NCI-H128 (cell line): ENCODE measurements around the gene POLR1A.

Experiments used
- DNase-seq: peaks from one replicate; lab custom pipeline; 2025; ENCODE audit not compliant: unreplicated experiment; lab: John Stamatoyannopoulos, UW

The POLR1A gene

DNA sequence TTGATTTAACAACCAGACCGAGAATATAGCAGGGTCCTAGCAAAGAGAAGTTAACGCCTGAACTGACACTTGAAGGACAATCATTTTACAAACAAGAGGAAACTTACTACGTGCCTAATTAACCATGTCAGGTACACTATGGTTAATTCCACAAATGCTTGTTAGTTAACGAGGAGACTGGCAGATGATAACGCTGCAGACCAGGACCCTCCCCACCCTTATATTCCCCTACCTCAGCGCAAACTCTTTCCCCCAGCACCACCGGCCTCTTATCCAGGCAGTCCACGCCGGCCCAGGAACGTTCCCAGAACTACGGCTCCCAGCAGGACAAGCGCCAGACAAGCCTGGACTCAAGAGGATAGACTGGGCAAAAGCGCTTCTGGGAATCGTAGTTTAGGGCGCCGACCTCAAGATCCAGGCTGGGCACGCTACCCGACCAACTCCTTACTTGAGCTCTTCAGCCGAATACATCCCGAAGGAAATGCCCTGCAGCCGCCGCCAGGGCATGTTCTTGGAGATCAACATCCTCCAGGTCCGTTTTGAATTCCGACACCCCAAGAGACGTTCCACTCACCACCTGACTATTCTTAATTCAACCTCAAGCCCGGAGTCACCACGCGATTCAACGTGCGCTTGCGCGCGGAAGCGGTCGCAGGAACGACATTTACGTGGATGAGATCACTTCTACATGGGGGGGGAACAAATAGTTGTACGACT, at the start of gene POLR1A:
Gene POLR1A (minus strand): TSS at position 635 of the 717 bp plus-strand sequence. CDS start 110 bp downstream, at position 525.
- peak; percentile 75 for DNase-seq

DNA sequence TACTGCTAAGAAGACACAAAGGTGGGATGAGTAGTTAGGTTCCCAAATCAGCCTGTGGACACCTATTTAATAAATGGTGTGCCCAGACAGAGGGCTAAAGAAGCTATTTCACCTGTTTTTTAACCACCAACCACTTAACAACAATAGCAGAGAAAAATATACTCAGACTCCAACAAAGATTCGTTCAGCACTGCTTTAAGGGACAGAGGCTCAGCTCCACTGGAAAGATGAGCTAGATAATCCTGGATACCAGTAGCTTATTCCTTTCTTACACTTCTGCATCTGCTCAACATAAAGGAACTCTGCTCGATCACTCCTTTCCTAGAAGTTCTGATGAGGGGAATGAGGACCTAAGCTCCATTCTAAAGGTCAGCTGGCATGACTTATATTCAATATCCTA, 44.8 kb upstream of the POLR1A start:
- no peak for DNase-seq

DNA sequence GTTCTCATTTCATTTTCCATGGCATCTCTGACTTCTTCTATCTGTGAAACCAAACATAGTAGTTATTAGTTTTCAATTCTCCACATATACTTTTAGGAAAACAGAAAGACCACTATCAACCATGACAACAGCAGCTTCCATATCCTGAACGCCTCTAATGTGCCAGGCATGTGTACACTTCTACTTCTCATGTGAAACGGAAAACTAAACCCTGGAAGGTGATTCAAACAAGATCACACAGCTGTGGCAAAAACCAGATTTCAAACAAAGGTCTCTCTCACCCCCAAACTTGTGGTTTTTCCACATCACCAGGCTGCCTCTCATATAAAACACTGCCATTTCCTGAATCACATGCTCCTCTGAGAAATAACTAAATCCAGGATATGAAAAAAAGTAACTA, 42.1 kb upstream of the POLR1A start:
- no peak for DNase-seq

GRCh38 chr2:86143926-86144685, 38.4 kb upstream of the POLR1A start:
- DNase-seq: no peak

DNA sequence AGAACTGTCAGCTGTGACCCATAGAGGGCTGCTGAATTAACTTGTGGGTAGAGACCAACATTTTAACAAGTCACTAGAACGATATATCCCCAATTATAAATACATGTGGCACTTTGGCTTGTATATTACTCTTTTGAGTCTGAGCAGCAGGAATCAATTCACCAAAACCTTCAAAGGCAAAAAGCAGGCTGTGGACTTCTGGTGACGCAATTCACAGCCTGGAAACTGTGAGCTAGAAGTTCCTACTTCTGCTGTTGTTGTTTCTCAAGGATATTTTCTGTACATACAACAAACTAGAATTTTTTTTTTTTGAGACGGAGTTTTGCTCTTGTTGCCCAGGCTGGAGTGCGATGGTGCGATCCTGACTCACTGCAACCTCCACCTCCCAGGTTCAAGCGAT, 37.6 kb upstream of the POLR1A start:
- no peak for DNase-seq

DNA sequence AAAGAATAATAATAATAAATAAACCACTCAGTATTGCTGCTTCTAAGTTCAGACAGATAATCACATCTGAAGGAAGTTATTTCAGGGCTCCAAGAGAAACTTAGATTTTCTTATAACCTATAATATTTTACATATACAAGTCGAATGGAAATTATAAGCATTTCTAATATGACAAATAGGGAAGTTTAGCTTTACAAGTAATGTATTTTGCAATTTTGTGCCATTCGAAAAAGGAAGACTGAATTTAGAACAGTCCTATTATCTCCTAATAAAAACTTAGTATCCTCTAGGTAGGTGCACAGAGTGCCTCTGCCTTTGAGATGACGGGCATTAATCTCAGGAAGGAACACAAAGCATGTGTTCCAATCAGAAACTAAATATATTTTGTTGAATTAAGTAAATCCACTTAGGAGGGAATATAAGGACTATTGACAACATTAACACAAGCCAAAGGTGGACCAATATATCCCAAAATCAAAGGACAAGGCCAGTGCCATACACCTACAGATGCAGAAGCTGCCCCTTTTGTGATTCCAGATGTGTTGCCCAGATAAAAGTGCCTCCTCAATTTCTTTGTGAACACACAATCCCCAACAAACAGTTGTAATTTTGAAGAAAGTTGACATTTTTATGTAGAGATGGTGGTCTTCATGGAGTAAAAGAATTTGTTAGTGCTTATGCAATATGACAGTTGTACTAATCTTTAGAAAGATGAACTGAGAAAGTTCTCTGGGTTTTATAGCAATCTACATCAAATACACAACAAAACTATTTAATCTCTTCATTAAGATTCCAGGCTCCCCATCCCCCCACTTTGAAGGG, 37.0 kb upstream of the POLR1A start:
- no peak for DNase-seq

DNA sequence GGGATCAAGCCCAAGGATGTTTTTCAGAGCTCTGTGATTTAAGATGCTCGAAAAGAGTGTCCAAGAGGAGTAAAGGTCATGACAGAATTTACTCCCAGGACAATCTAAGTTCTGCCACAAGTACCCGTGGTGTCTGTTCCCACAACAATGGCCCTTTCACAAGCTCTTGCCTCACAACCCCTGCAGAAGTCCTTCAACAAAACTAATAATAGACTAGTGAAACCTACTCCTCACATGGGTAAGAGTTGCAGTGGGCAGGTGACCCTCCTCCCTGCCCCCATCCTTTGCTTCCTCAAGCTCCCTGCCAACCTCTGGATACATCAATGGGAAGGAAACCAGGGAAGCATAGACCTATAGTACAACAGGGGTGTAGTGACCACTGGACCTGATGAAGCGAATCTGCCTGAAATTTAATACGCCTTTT, 35.3 kb upstream of the POLR1A start:
- no peak for DNase-seq

- DNase-seq: no peak
Observed at GRCh38 chr2:86139981-86140380, 34.3 kb upstream of the POLR1A start.

DNA sequence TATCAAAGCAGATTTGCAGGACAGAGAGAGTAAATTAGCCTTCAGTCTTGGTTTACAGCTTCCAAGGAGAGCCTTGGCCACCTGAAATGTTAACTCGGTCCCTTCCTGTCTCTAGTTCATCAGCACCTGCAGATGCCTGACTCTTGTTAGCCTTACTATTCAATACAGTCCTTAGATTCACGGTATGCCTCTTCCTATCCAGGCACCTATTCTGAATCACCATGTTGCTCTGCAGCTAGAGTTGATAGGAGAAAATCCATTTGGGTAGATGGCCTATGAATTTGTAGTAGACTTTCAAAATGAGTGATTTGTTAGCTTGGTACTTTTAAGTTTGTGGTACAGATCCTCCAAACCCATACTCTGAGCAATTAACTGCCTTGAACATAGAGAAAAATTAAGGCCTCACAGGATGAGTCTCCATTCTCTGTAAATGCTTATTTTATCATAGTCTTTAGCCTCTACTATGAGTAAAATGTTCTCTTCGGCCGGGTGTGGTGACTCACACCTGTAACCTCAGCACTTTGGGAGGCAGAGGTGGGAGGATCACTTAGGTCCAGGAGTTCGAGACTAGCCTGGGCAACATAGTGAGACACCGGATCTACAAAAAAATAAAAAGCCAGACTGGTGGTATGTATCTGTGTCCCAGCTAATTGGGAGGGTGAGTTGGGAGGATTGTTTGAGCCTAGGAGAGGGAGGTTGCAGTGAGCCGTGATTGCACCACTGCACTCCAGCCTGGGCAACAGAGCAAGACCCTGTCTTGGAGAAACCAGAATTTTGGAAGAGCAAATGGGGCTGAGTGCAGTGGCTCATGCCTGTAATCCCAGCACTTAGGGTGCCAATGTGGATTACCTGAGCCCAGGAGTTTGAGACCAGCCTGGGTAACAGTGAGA, 33.3 kb upstream of the POLR1A start:
- no peak for DNase-seq

- no peak for DNase-seq
Observed at GRCh38 chr2:86136141-86136540, 30.5 kb upstream of the POLR1A start.

DNA sequence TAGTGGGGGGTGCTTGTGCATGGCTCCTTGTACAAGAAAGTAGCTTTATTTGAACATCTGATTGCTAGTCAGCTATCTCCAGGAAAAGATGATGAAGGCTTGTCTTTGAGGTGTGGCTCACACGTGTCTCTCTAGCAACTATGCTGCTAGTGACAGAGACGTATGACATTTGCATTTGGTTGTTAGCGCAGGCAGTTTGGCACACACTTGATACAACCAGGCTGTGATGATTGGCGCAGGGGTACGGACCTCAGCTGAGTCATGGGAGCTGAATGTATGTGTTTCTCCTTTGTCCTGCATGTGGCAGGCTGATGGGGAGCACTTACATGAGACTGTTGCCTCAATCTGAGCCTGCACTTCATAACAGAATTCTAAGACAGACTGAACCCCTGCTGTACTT, 30.0 kb upstream of the POLR1A start:
- DNase-seq: no peak

DNA sequence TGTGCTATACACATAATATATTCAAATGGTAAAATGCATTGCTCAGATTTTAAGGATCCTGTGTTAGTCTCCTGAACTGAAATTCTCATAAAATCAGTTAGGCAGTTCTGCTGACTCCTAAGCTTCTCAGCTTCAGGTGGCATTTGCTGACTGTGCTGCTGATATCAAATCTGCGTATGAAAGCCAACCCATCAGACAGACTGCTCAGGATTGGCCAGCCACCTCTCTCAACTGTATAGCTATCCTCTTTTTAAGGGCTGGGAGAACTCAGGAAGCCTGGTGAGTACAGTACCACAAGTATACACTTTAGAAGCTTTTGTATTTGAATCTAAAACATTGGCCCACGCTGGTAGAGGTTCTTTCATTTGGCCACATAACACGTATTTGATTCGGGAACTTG, 29.0 kb upstream of the POLR1A start:
- no peak for DNase-seq

- no peak for DNase-seq
Observed at GRCh38 chr2:86124683-86125082, 19.0 kb upstream of the POLR1A start.

DNA sequence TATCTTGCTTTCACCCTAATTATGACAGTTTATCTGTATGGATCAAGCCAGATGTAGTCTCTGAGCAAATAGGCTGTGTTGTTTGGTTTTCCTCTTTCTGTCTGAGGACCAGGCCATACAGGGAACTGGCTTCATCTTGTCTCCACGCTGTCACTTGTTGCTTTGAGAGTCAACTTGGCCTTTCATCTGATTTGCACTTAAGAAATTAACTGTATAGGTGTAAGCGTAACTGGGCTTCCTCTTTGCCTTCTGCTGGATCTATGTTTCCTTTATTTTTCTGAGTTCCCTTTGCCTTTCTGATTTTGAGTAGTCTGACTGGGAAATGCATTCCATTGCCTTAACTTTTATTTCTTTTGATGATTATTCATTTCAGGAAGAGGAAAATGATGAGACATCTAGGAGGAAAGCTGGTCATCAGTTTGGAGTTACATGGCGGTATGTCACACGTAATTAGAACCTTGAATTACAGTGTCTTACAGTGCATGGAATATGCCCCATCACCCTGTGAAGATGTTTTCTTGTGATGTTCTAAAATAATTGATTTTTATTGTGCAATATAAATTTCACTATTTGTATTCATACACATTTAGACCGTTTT, 17.7 kb upstream of the POLR1A start:
- DNase-seq: no peak

DNA sequence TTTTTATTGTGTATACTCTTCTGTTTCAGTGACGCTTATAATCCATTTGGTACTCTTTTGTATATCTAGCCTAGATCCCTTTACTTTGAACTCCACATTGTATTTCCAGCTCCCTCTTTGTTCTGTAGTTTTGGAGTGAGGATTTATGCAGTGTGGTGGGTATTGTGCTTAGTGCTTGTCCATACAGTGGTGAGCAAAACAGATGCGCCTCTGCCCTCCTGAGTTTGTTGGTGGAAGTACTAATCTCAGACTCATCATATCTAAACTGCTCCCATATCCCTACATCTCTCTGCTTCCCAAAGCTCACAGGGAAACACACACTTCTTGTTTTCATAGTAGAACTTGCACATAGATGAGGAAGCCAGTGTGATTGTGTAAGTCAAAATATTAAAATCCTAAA, 12.4 kb upstream of the POLR1A start:
- DNase-seq: no peak

DNA sequence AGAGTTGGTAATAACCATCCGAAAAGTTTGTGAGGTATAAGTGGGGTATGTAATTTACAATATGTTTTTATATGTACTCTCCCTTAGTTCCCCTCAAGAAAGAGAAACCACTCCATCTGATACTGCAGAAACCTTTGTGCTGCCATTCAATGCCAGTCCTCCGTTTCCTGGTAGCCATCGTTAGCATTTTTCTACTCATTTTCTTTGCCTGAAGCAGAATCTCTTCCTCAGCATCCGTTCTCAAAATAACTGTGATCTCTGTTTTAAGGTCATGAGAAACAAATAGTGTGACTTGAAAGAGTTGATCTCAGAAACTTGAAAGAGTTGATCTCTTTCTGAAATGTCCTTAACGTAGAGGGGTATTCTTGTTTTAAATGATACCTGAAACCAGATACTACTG, 1.3 kb upstream of the POLR1A start:
- DNase-seq: no peak

- peak; percentile 84 for DNase-seq
Observed at GRCh38 chr2:86105969-86106945, 571 bp upstream of the POLR1A start, which contains the start of gene PTCD3. TSS of gene PTCD3 (plus strand) at chr2:86106235. CDS start at chr2:86106248, 13 bp downstream.

DNA sequence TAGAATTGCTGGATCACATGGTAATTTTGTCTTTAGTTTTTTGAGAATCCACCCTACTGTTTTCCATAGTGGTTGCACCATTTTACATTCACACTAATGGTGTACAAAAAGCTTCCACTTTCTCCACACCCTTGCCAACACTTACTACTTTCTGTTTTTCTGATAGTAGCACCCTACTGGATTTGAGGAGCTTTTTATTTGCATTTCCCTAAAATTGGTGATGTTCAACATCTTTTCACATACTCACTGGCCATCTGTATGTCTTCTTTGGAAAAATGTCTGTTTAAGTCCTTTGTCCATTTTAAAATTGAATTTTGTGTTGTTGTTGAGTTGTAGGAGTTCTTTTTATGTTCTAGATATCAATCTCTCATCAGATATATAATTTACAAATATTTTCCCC, 3.5 kb downstream of the POLR1A start:
- DNase-seq: no peak

DNA sequence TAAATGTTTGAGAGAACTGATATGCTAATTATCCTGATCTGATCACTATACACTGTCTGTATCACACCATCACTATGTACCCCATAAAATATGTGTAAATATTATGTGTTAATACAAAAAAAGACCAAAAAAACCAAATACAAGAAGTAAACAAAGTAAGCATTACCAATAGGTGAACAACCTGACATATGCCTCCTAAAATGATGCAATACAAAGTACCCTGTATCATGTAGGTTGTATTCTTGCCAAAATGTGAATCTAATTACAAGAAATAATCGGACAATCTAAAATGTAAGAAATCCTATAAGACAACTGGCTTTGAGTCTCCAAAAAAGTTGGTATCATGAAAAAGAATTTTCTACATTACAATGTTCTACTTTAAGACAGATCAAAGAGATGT, 7.8 kb downstream of the POLR1A start:
- no peak for DNase-seq
